ENCODE measurements around the gene GSDME. TPM values are rescaled to one million over a fixed set of nuclear protein-coding genes. Genes with fewer than 3 reads are reported as not detected.

Gene GSDME
- total RNA-seq, 1 experiment from 2014 or later = 46.1 TPM

GRCh38 chr7:24727154-24728120 is 29.8 kb downstream of the GSDME start:
- intact Hi-C loops (cut with micrococcal nuclease) = no loop called here
- CTCF ChIA-PET = interaction anchor here (0.6 to 1.0 kb wide), 4 partner anchors 365 to 864 kb away, joined by 3 to 6 read pairs (median 3); no protein-coding TSS in a partner anchor
- H3K4me1 Mint-ChIP-seq (ENCODE audit: insufficient read depth, unreplicated experiment) = peaks cover 15% of the 10 kb centered on the region
- POLR2A ChIA-PET = interaction anchor here (0.9 to 2.0 kb wide), 4 partner anchors 14 to 30 kb away, joined by 4 to 8 read pairs (median 6); no protein-coding TSS in a partner anchor
- DNase-seq (ENCODE audit: unreplicated experiment) = peak; percentile 20
- no peaks in the 10 kb centered on the region for H3K9me3 Mint-ChIP-seq (ENCODE audit: unreplicated experiment)
- peak overlapping the region; percentile 16 for H3K4me3 Mint-ChIP-seq (ENCODE audit: unreplicated experiment)
- BruUV-seq (replicated peaks) = no TSS peak
- no peaks in the 10 kb centered on the region for H3K27me3 Mint-ChIP-seq (ENCODE audit: insufficient read depth, unreplicated experiment)
- no peak for TF ChIP-seq CTCF (IDR thresholded peaks at IDR 0.05; ENCODE audit: unreplicated experiment)
- no peak overlapping the region for H3K27ac Mint-ChIP-seq (ENCODE audit: low read depth, unreplicated experiment)
- peaks cover 11% of the 10 kb centered on the region for H3K36me3 Mint-ChIP-seq (ENCODE audit: insufficient read depth, unreplicated experiment)

GRCh38 chr7:24725554-24726241 is 31.6 kb downstream of the GSDME start:
- H3K4me1 Mint-ChIP-seq (ENCODE audit: insufficient read depth, unreplicated experiment) = peaks cover 33% of the 10 kb centered on the region

GRCh38 chr7:24724451-24725190 is 32.6 kb downstream of the GSDME start:
- no peaks in the 10 kb centered on the region for H3K9me3 Mint-ChIP-seq (ENCODE audit: unreplicated experiment)
- ChIA-PET POLR2A (no interaction called here), CTCF (interaction anchor here (0.6 to 4.2 kb wide), 4 partner anchors 17 to 1159 kb away, joined by 3 to 23 read pairs (median 10); no protein-coding TSS in a partner anchor)
- no TSS peak for BruUV-seq (replicated peaks)
- H3K36me3 Mint-ChIP-seq (ENCODE audit: insufficient read depth, unreplicated experiment) = peaks cover 11% of the 10 kb centered on the region
- TF ChIP-seq CTCF (IDR thresholded peaks at IDR 0.05; ENCODE audit: unreplicated experiment) = no peak
- H3K4me3 Mint-ChIP-seq (ENCODE audit: unreplicated experiment) = no peak overlapping the region
- intact Hi-C loops (cut with micrococcal nuclease) = loop anchor here (5.0 kb wide), 1 partner anchor 368 kb away; no protein-coding TSS in a partner anchor
- H3K4me1 Mint-ChIP-seq (ENCODE audit: insufficient read depth, unreplicated experiment) = peaks cover 33% of the 10 kb centered on the region
- no peak for DNase-seq (ENCODE audit: unreplicated experiment)
- H3K27ac Mint-ChIP-seq (ENCODE audit: low read depth, unreplicated experiment) = no peak overlapping the region
- H3K27me3 Mint-ChIP-seq (ENCODE audit: insufficient read depth, unreplicated experiment) = no peaks in the 10 kb centered on the region

More at GRCh38 chr7:24725554-24726241, 31.6 kb downstream of the GSDME start:
- CTCF ChIA-PET = interaction anchor here (0.6 to 1.2 kb wide), 4 partner anchors 87 to 1155 kb away, joined by 3 to 6 read pairs (median 4); no protein-coding TSS in a partner anchor
- no peak for TF ChIP-seq CTCF (IDR thresholded peaks at IDR 0.05; ENCODE audit: unreplicated experiment)
- Mint-ChIP-seq H3K27ac (ENCODE audit: low read depth, unreplicated experiment) (peak overlapping the region; percentile 29), H3K4me3 (ENCODE audit: unreplicated experiment) (no peak overlapping the region), H3K9me3 (ENCODE audit: unreplicated experiment) (no peaks in the 10 kb centered on the region), H3K36me3 (ENCODE audit: insufficient read depth, unreplicated experiment) (peaks cover 11% of the 10 kb centered on the region), H3K27me3 (ENCODE audit: insufficient read depth, unreplicated experiment) (no peaks in the 10 kb centered on the region)
- DNase-seq (ENCODE audit: unreplicated experiment) = no peak
- BruUV-seq (replicated peaks) = no TSS peak
- intact Hi-C loops (cut with micrococcal nuclease) = no loop called here
- POLR2A ChIA-PET = no interaction called here

All from MCF 10A (cell line).